Activated T-cell treated with anti-CD3 and anti-CD28 coated beads for 48 hours (primary cell): ENCODE measurements around the gene FBXL16.
A peak's percentile ranks its signal among the peaks of the same experiment; 100 is the strongest.

Experiments used
- DNase-seq: peaks from one replicate; pipeline ENCODE4 v3.0.0-alpha.2; 2020; ENCODE audit warnings: low read depth

FBXL16 gene

DNA sequence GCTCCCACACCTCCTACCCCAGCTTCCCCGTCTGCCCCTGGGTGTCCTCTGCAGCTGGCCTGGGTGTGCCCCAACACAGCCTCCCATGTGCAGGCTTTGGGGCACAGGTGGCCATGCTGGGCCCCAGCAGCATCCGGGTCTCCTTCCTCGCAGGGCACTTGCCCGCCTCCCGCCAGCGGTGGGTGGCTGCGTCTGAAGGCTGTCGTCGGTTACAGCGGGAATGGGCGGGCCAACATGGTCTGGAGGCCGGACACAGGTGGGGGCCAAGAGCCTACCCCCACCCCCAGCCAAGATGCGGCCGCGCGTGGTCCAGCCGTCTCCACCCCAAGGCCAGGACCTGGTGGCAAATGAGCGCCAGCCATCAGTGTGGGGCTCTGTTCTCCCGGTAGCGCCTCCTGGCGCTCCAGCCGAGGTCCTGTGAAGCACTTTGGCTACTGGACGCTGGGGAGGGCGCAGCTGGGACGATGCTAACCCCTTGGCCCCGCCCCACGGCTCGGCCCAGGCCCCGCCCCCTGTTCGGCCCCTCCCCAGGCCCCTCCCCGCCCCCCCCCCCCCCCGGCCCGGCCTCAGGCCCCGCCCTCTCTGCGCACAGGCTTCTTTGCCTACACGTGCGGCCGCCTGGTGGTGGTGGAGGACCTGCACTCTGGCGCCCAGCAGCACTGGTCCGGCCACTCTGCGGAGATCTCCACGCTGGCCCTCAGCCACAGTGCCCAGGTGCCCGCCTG is 45.0 kb downstream of the FBXL16 start:
- DNase-seq: peak; percentile 57

DNA sequence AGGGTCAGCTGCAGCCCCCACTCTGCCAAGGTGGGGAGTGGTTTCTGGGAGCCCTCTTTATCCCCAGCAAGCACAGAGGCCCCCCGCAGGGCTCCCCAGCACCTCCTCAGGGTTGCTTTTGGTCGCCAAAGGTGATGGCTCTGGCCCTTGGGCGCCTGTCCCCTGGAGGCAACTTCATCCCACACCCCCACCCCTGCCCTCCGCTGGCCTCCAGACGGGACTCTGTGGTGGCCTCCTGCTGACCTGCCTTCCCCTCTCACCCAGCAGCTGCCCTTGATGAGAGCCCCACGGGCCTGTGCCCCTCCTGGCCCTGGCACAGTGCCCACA is 45.5 kb downstream of the FBXL16 start:
- DNase-seq: no peak

DNA sequence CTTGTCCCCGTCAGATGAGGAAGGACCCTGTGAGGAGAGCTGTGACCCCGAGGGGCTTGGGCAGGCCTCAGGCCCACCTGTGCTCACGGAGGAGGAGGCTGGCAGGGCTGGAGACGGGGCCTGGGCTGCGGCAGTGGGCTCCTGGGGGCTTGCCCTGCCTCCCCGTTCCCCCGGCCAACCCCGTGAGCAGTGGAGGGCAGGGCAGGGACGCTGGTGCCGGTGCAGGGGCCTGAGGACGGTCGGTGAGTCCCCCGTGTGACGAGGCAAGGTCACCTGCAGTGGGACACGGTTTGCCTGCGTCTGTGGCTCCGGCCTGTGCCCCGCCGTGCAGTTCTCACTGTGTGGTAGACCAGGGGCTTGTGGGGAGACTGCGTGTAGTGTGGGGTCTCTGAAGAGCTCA is 46.0 kb downstream of the FBXL16 start:
- DNase-seq: no peak

DNA sequence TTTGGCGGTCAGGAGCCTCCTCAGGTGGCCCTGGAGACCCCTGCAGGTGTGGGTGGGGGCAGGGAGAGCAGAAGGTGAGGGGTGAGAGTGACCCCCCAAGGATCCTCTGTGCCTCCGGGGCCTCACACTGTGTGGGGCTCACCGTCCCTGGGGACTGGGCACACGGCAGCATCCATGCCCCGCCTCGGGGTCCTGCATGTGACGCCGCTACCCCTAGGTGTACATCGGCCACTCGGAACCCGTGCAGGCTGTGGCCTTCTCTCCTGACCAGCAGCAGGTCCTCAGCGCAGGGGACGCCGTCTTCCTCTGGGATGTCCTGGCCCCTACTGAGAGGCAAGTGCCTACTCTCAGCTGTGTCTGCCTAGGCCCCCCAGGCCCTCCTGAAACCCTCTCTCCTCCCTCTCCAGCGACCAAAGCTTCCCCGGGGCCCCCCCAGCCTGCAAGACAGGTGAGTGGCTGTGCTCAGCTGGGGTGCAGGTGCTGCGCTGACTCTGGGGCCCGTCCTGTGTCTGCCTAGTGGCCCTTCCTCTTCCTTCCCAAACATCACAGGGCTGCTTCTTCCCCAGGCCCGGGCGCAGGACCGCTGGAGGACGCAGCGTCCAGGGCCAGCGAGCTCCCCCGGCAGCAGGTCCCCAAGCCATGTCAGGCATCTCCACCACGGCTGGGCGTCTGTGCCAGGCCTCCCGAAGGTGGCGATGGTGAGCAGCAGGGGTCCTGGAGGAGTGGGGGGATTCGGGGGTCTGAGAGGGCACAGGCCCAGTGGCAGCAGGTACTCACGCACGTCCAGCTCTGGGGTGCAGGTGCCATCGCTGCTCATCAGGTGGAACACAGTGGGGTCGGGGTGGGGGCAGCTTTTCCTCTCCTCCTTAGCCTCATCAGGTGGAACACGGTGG is 46.7 kb downstream of the FBXL16 start:
- no peak for DNase-seq

DNA sequence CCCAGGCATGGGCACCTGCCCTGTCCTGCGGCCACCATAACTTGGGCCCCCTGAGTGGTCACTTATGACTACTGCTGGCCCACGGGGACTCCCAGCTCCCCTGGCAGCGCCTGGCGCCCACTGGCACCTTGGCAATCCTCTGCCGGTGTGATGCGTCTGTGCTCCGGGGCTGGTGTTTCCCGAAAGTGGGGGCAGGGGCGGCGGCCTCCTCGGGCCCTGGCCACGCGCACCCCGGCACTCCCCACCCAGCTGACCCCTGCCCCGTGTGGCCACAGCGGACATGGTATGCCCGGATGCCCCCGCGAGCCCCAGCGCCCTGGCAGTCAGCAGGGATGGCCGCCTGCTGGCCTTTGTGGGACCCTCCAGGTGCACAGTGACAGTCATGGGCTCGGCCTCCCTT is 48.1 kb downstream of the FBXL16 start:
- DNase-seq: no peak

DNA sequence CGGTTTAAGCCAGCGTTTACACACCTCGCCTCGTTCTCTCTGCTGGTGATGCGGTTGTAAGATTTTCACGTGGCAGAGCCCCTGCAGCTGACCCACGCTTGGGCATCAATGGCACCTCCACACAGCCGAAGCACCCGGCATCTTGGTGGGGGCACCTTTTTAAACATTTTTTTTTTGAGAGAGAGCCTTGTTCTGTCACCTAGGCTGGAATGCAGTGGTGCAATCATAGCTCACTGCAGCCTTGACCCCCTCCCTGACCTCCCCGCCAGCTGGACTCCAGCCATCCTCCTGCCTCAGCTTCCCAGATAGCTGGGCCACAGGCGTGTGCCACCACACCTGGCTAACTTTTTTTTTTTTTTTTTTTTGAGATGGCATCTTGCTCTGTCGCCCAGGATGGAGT is 51.6 kb downstream of the FBXL16 start:
- DNase-seq: no peak

DNA sequence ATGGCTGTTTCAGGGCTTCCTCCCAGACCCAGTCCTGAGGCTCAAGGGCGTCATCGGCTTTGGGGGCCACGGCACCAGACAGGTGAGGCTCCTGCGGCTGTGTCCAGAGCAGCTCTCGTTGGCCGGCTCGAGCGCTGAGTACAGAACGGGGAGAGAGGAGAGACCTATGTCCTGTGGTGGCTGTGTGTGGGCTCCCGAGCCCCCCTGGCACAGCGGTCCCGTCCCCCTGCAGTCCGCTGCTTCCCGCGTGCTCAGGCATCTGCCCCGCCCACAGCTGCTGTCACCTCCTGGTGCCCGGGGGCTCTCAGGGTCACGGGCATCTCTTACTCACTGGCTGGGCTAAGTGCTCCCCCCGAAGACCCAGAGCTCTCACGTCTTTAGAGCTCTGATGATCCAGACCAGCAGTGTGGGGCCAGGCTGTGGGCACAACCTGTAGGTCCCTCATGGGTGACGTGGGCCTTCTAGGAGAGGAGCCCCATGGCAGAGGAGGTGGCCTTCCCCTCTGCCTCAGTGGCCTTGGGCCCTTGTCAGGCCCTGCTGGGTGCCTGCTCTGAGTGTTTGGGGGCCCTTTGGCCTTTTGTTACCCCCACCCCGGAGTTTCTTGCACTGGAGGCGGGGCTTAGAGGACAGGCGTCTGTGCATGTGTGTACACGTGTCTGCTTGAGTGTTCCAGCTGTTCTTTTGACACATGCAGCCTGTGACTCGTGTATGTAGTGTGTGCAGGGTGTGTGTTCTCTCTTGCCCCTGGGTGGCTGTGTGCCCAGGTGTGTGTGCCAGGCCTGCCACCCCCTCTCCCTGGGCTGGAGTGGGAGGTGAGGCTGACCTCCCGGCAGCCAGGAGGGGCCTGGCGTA is 52.9 kb downstream of the FBXL16 start:
- DNase-seq: no peak

DNA sequence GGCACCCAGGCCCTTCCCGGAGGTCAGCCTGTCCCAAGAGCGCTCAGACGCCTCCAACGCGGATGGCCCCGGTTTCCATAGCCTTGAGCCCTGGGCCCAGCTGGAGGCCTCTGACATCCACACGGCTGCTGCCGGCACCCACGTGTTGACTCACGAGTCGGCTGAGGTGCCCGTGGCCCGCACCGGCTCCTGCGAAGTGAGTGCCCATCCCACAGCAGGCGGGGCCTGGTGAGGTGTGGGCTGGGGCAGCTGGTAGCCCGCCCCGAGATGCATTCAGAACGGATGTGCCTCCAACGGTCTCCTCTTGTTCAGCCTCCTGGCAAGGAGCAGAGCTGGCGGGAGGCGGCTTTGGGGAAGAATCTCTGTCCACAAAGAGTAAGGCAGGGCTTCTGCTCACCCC is 53.8 kb downstream of the FBXL16 start:
- no peak for DNase-seq

DNA sequence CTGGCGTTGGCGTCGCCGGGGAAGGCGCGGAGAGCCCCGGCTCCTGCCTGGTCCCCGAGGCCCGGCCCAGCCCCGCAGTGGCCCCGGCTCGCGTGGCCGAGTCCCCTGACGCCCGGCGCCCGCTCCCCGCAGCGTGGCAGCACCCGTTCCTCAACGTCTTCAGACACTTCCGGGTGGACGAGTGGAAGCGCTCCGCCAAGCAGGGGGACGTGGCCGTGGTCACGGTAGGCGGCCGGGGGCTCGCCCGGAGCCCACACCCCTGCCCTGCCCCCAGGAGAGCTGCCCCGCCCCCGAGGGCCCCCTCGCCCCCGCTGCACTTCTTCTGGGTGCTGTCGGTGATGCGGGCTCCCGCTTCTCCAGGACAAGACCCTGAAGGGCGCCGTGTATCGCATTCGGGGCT is 56.0 kb downstream of the FBXL16 start:
- DNase-seq: no peak

DNA sequence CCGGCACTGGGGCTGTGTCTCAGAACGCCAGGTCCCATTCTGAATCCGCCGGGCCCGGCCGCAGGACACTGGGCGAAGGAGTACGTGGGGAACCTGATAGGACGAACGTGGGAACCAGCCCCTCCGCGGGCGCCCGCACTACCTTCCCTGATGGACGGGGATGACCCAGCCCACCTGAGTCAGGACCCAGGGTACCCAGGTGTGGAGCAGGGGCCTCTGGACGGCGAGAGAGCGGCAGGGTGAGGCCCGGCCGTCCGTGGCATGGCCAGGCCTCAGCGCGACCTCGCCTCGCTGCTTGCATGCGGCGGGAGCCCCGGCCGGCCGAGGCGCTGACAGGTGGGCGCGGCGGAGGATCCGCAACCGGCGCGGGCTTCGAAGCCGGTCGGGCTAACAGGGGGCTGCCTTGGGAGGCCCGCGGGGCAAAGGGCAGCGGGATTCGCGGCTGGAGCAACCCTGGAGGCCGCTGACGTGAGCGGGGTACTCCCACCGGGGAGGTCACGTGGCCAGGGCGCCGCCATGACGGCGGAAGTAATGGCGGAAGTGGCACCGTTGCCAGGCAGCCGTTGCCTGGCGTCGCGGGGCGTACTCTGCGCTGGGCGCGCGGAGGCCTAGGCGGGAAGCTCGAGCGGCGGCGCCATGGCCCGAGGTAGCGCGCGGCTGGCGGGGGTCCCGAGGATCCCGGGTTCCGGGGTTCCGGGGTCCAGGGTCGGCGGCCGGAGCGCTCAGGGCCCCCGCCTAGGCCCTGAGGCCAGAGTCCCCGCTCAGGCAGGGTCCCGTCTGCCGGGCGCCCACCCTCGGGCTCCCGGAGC is 56.6 kb downstream of the FBXL16 start, which contains the start of gene WDR90:
TSS of gene WDR90 (plus strand) at position 585 of the 809 bp plus-strand sequence. CDS start at position 637, 52 bp downstream.
- peak; percentile 94 for DNase-seq

DNA sequence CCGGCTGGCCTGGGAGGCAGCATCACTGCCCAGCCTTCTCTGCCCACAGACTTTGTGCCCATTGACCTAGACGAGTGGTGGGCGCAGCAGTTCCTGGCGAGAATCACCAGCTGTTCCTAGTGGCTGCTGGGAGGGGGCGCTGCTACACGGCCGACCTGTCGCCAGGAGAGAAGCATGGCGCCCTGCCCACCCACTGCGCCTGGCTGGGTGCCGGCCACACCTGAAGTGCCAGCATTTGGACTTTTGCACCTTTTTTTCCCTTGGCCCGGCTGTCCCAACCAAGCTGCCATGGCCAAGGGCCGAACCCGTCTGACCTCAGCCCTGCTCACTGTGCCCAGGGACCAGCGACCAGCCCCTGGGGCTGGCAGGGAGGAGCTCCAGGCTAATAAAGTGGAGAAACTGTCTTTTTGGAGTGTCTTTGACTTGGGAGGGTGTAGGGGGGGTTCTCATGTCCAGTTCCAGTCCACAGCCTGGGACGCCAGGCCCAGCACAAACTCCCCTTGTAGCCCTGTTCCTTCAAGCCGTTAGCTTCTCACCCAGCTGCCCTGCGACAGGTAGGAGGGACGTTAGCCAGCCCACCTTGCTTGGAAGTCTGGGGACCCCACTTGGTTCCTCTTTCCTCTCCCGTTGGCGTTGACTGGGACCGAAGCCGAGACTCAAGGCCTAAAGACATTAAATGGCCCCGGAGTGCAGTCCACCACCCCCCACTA is 57.4 kb downstream of the FBXL16 start:
- DNase-seq: peak; percentile 60

DNA sequence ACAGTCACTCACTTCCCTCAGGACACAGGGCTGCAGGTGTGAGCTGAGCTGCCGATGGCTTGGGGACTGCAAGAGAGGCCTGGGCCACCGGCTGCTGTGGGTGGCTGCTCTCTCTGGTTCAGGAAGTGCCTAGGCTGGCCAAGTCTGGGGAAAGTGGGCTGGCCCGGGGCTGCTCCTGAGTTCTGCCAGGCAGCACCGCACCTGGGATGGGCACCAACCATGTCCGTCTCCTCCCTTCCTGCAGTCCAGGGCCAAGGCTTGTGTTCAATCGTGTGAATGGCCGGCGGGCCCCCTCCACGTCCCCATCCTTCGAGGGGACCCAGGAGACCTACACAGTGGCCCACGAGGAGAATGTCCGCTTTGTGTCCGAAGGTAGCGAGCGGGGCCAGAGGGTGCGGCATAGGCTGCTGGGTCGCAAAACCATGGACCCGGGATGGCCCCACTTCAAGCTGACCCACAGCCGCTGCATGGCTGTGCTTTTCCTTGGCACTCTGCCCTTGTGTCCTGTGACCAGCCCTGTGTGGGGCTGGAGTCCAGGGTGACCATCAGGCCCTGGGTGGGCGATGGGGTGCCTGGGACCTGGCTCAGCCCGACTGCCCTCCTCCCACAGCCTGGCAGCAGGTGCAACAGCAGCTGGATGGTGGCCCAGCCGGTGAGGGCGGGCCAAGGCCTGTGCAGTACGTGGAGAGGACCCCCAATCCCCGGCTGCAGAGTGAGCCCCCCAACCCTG is 58.3 kb downstream of the FBXL16 start:
- no peak for DNase-seq

DNA sequence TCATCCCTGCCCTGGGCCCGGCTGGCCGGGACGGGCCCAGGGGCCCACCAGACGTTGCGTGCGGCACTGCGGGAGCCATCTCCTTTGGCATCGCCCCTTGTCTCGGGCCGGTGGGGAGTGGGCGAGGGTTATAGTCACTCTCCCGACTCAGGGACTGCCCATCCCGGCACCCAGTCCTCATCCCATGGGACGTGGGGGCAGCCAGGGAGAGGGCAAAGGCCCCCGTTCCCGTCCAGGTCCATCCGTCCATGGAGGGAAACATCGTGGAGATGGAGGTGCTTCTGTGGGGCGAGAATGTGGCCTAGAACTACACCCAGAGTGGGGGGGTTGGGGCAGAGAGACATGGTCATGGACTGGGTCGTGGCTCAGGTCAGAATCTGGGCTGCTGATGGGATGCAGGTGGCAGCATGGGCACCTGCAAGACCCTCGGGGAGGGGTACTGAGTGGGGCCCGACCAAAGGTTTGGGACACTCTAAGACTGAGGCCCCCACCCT is 58.9 kb downstream of the FBXL16 start:
- no peak for DNase-seq

DNA sequence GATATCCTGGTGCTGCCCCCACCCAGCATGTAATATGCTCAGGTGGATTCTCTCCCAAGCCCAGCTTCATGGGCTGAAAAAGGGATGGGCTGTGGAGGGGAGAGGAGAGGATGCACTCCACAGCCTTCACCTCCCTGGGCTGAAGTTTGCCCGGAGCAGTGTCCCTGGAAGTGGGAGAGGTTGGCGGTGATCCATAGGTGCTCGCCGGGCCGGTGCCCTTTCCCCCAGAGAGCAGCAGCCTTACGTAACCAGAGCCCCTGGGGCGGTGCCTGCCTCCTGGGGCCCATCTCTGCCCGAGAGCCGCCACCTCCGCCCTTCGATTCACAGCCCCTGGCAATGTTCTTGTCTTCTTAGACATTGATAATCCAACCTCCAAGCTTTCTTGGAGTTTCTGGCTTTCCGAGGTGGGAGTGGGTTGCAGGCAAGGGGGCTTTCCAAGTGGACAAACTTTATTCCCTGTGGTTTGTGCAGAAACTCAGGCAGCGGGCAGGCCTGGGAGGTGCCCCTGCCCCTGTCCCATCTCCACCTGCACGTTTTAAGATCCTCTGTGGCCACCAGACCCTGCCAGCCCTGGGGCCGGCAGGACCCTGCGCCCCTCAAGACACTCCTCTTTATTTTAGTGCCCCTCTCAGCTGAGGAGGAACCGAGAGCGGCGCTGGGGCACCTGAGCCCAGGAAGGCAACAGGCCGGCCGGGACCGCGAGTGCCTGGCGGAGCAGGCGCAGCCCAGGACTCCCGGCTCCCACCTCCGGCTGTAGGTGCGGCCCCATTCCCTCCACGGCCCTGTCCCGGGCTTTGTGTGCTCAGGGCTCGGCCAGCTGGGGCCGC is 59.5 kb downstream of the FBXL16 start:
- no peak for DNase-seq

DNA sequence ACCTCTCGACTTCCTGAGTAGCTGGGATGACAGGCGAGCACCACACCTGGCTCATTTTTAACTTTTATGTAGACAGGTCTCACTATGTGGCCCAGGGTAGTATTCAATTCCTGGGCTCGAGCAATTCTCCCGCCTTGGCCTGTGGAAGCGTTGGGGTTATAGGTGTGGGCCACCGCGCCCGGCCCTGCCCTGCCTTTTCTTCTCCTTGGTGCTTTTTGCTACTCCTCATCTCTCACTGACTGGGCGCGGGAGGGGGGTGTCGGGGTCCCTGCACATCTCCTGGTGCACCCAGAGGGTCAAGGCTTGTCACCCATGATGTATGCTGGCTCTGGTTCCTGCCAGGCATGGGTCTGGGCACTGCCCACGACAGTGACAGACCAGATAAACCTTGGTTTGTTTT is 61.0 kb downstream of the FBXL16 start:
- DNase-seq: no peak

DNA sequence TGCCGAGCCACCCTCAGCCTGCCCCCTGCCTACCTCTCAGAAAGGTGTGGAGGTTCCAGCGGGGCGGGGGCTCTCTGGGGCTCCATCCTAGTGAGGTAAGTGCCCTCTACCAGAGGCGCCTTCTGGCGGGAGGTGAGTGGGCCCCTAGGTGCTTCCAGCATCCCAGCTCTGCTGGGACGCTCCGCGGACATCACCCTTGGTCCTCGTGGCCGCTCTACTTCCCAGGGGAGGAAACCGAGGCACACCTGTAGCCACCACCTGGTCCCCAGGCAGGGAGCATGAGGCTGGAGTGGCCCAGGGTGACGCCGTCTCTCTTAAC is 62.6 kb downstream of the FBXL16 start:
- DNase-seq: no peak
